Osteoblast (primary cell): ENCODE results near the gene CARD14. TPM values are rescaled to one million over a fixed set of nuclear protein-coding genes. Genes with fewer than 3 reads are reported as not detected.

Source experiments
- DNase-seq: peaks from one replicate; pipeline ENCODE4 v3.0.0; 2011; ENCODE audit warnings: low spot score, mixed read lengths; ENCODE audit not compliant: insufficient read length; ENCODE audit errors: missing footprints
- H2AFZ ChIP-seq: 2 replicates; pipeline ENCODE4 v1.6.0; 2011; ENCODE audit warnings: mild to moderate bottlenecking, low read length
- H3K27ac ChIP-seq: 2 replicates; pipeline ENCODE4 v1.5.1; 2011; ENCODE audit warnings: mild to moderate bottlenecking, low read depth, low read length, moderate library complexity
- H3K27me3 ChIP-seq: 2 replicates; pipeline ENCODE4 v1.6.0; 2012; ENCODE audit warnings: mild to moderate bottlenecking, control low read depth, inconsistent platforms, low read length, moderate library complexity; ENCODE audit not compliant: insufficient read depth
- H3K36me3 ChIP-seq: 2 replicates; pipeline ENCODE4 v1.5.1; 2011; ENCODE audit warnings: mild to moderate bottlenecking, low read length, control low read depth, moderate library complexity; ENCODE audit not compliant: insufficient read depth
- H3K4me1 ChIP-seq: 2 replicates; pipeline ENCODE4 v1.5.1; 2011; ENCODE audit warnings: mild to moderate bottlenecking, low read length, control low read depth, moderate library complexity; ENCODE audit not compliant: insufficient read depth
- H3K4me2 ChIP-seq: 2 replicates; pipeline ENCODE4 v1.6.0; 2011; ENCODE audit warnings: mild to moderate bottlenecking, low read length; ENCODE audit not compliant: insufficient read depth
- H3K4me3 ChIP-seq: fragments of 200-600 bp; sonication (generic); 3 replicates; pipeline ENCODE4 v1.5.1; 2012; ENCODE audit warnings: mild to moderate bottlenecking, low read length, inconsistent platforms; ENCODE audit not compliant: insufficient read depth
- H3K79me2 ChIP-seq: 2 replicates; pipeline ENCODE4 v1.6.0; 2012; ENCODE audit warnings: mild to moderate bottlenecking, low read length, control low read depth, inconsistent platforms; ENCODE audit not compliant: insufficient read depth
- H3K9me3 ChIP-seq: 2 replicates; pipeline ENCODE4 v1.5.1; 2011; ENCODE audit warnings: low read depth, low read length, control low read depth
- H4K20me1 ChIP-seq: 2 replicates; pipeline ENCODE4 v1.6.0; 2012; ENCODE audit warnings: mild to moderate bottlenecking, low read length, control low read depth; ENCODE audit not compliant: insufficient read depth
- total RNA-seq: library from RNA; depleted of rRNA; stranded (reverse); fragments of >200 nt; gene quantifications from 2 replicates; pipeline ENCODE4 v1.2.3, GENCODE V29; 2012
- TF ChIP-seq, protein P1 (sequence below): IDR thresholded peaks from 2 replicates; pipeline ENCODE4 v1.5.1; 2011; ENCODE audit warnings: mild to moderate bottlenecking, low read depth, low read length, moderate library complexity; ENCODE audit errors: extremely low read depth

Gene CARD14
- total RNA-seq, 1 donor: not detected

DNA sequence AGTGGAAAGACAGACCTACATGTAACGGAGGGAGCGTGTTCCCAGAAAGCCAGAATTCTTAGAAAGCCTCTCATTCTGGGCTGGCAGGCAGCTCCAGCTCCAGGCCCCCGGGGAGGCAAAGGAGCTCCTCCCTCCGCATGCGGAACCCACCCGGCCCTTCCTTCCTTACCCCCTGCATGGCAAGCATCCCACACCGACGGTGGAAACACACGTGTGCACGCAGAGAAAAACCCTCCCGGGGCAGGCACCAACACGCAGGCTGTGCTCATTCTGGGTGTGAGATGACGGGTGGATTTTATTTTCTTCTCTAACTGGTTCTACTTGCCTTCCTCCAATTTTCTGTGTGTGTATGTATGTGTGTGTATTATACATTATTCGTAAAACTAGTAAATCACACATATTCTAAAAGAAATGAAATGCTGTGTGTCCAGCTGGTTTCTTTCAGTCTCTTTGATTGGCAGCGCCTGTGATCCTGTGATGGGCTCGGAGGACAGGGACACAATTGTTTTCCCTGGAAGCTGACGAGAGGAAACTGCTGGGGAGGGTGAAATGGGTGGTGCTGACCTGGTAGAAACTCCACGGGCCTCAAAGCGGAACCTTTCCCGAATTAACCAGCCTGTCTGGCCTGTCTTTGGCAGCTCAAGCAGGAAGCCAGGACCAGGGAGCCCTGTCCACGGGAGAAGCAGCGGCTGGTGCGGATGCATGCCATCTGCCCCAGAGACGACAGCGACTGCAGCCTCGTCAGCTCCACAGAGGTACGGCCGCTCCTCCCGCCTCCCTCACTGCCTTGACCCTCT lies 22.2 kb downstream of the CARD14 start:
- H3K9me3 ChIP-seq: no peaks in the 10 kb centered on the region
- H3K4me1 ChIP-seq: peaks cover 2% of the 10 kb centered on the region
- H3K4me2 ChIP-seq: peak overlapping the region; percentile 63
- H3K27me3 ChIP-seq: peaks cover 16% of the 10 kb centered on the region
- H3K36me3 ChIP-seq: no peaks in the 10 kb centered on the region
- TF ChIP-seq, protein P1, sequence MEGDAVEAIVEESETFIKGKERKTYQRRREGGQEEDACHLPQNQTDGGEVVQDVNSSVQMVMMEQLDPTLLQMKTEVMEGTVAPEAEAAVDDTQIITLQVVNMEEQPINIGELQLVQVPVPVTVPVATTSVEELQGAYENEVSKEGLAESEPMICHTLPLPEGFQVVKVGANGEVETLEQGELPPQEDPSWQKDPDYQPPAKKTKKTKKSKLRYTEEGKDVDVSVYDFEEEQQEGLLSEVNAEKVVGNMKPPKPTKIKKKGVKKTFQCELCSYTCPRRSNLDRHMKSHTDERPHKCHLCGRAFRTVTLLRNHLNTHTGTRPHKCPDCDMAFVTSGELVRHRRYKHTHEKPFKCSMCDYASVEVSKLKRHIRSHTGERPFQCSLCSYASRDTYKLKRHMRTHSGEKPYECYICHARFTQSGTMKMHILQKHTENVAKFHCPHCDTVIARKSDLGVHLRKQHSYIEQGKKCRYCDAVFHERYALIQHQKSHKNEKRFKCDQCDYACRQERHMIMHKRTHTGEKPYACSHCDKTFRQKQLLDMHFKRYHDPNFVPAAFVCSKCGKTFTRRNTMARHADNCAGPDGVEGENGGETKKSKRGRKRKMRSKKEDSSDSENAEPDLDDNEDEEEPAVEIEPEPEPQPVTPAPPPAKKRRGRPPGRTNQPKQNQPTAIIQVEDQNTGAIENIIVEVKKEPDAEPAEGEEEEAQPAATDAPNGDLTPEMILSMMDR: no peak
- H3K27ac ChIP-seq: no peak overlapping the region
- peak overlapping the region; percentile 20 for H3K4me3 ChIP-seq
- peak overlapping the region; percentile 63 for H2AFZ ChIP-seq
- no peaks in the 10 kb centered on the region for H4K20me1 ChIP-seq
- no peak for DNase-seq
- H3K79me2 ChIP-seq: no peaks in the 10 kb centered on the region

DNA sequence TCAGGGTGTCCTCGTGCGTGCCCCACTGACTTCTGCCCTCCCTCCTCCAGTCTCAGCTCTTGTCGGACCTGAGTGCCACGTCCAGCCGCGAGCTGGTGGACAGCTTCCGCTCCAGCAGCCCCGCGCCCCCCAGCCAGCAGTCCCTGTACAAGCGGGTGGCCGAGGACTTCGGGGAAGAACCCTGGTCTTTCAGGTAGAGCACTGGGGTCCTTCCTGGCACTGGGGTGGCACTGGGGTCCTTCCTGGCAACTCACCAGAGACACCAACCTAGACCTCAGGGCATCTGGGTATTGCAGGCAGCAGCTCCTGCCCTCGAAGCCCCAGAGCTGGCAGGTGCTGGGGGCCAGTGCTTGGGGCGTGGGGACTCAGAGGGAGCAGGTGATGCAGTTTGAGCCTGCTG lies 25.3 kb downstream of the CARD14 start:
- no peaks in the 10 kb centered on the region for H4K20me1 ChIP-seq
- TF ChIP-seq, protein P1: no peak
- DNase-seq: no peak

DNA sequence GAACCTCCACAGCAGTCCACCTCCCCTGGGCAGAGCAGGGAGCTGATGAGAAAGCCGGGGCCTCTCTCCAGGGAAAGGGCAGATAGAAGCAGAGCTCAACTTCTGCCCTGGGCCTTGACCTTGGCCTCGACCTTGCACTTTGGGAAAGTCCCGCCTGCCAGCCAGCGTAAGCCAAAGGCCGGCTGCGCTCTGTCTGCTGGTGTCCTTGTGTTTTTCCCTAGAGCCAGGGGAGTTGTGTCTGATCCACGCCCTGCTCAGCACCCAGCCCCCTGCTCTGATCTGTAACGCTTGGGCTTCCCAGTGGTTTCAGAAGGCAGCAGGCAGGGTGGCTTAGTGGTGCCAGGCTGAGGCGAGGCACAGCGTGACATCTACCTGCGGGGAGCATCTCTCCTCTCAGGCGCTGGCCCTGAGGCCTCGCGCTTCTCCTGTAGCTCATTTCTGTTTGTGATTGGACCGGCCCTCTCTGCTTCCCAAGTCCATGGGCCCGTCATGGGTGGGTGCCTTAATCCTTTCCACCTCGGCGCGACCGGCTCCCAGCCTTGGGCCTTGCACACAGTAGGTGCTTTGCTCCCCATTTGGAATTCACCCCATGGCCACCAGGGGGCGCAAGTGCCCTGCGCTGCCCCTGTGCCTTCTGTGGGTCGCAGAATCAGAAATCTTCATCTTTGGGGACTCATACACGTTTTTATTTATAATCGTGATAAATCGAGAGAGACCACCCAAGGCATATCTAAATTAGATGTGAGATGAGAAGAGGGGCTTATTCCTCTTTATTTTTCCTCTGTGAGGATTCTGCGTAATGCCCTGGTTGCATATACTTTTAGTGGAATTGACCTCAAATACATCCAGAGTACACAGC lies 26.1 kb downstream of the CARD14 start:
- Histone ChIP-seq H3K27me3 (peaks cover 9% of the 10 kb centered on the region), H3K4me3 (no peak overlapping the region), H3K27ac (no peak overlapping the region), H4K20me1 (no peaks in the 10 kb centered on the region), H3K36me3 (no peaks in the 10 kb centered on the region), H3K4me1 (peaks cover 2% of the 10 kb centered on the region), H2AFZ (no peak overlapping the region), H3K79me2 (no peaks in the 10 kb centered on the region), H3K9me3 (no peaks in the 10 kb centered on the region), H3K4me2 (no peak overlapping the region)
- TF ChIP-seq, protein P1: peak; percentile 87
- DNase-seq: peak; percentile 94

More for the DNA sequence above, 25.3 kb downstream of the CARD14 start:
- Histone ChIP-seq H3K4me3 (no peak overlapping the region), H3K79me2 (no peaks in the 10 kb centered on the region), H2AFZ (no peak overlapping the region), H3K27me3 (peaks cover 10% of the 10 kb centered on the region), H3K4me1 (peaks cover 2% of the 10 kb centered on the region), H3K27ac (no peak overlapping the region), H3K9me3 (no peaks in the 10 kb centered on the region), H3K4me2 (no peak overlapping the region), H3K36me3 (no peaks in the 10 kb centered on the region)

DNA sequence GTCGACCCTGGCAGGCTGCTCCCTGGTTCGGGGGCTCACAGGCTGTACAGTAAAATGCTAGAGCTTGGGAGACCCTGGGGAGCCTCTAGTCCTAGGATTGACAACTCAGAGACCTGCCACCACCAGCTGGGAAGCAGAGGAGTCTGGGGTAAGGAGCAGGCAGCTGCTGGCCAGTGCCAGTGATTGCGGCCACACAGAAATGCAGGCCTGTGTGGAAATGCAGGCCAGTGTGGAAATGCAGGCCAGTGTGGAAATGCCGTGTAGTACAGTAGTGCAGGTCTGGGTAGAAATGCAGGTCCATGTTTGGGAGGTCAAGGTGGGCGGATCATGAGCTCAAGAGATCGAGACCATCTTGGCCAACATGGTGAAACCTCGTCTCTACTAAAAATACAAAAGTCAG lies 26.8 kb downstream of the CARD14 start:
- no peak overlapping the region for H3K4me2 ChIP-seq
- peaks cover 2% of the 10 kb centered on the region for H3K4me1 ChIP-seq
- no peaks in the 10 kb centered on the region for H3K79me2 ChIP-seq
- TF ChIP-seq, protein P1: no peak
- H3K9me3 ChIP-seq: no peaks in the 10 kb centered on the region
- peaks cover 3% of the 10 kb centered on the region for H3K27me3 ChIP-seq
- no peak for DNase-seq
- H3K36me3 ChIP-seq: no peaks in the 10 kb centered on the region
- H3K27ac ChIP-seq: no peak overlapping the region
- H3K4me3 ChIP-seq: no peak overlapping the region
- H2AFZ ChIP-seq: no peak overlapping the region
- H4K20me1 ChIP-seq: no peaks in the 10 kb centered on the region
